NCI-H82 treated with DMSO at 0.1 percent for 48 hours (cell line): ENCODE data around the gene PSORS1C1.
"Not testable (repeated sequence)": the region's sequence is repeated elsewhere in the genome, so short reads cannot be mapped to it uniquely, and the experiment has no call there.

ENCODE experiments used
- DNase-seq: peaks from one replicate; lab custom pipeline; 2025; ENCODE audit not compliant: unreplicated experiment; lab: John Stamatoyannopoulos, UW

The PSORS1C1 gene

GRCh38 chr6:31114541-31114878 is at the start of gene PSORS1C1:
PSORS1C1 (plus strand) TSS chr6:31114800; CDS start chr6:31129633, 14,833 bp downstream.
- no peak for DNase-seq

GRCh38 chr6:31065556-31065955 is 49.0 kb upstream of the PSORS1C1 start:
- DNase-seq = no peak

GRCh38 chr6:31067028-31067427 is 47.6 kb upstream of the PSORS1C1 start:
- not testable (repeated sequence) for DNase-seq

- not testable (repeated sequence) for DNase-seq
Measured at GRCh38 chr6:31067891-31068668, 46.5 kb upstream of the PSORS1C1 start.

- peak; percentile 35 for DNase-seq
Measured at GRCh38 chr6:31068669-31069340, 45.8 kb upstream of the PSORS1C1 start.

GRCh38 chr6:31070711-31071197 is 43.8 kb upstream of the PSORS1C1 start:
- DNase-seq = no peak

GRCh38 chr6:31074401-31074800 is 40.2 kb upstream of the PSORS1C1 start:
- no peak for DNase-seq

- DNase-seq = no peak
Measured at GRCh38 chr6:31075528-31075927, 39.1 kb upstream of the PSORS1C1 start.

GRCh38 chr6:31076611-31077010 is 38.0 kb upstream of the PSORS1C1 start:
- no peak for DNase-seq

- DNase-seq = peak; percentile 22
Measured at GRCh38 chr6:31079656-31080261, 34.8 kb upstream of the PSORS1C1 start.

- DNase-seq = no peak
Measured at GRCh38 chr6:31081872-31082271, 32.7 kb upstream of the PSORS1C1 start.

GRCh38 chr6:31083742-31084354 is 30.8 kb upstream of the PSORS1C1 start:
- peak; percentile 36 for DNase-seq

- DNase-seq = no peak
Measured at GRCh38 chr6:31086788-31087440, 27.7 kb upstream of the PSORS1C1 start.

- DNase-seq = peak; percentile 30
Measured at GRCh38 chr6:31087494-31088089, 27.0 kb upstream of the PSORS1C1 start.

- DNase-seq = no peak
Measured at GRCh38 chr6:31090275-31090972, 24.2 kb upstream of the PSORS1C1 start.

GRCh38 chr6:31090973-31091364 is 23.6 kb upstream of the PSORS1C1 start:
- DNase-seq = no peak

GRCh38 chr6:31091680-31092079 is 22.9 kb upstream of the PSORS1C1 start:
- DNase-seq = no peak

GRCh38 chr6:31092238-31092637 is 22.4 kb upstream of the PSORS1C1 start:
- no peak for DNase-seq

GRCh38 chr6:31092769-31093505 is 21.7 kb upstream of the PSORS1C1 start:
- no peak for DNase-seq
